ENCODE results near the gene DIPK1A. TPM values are rescaled to one million over a fixed set of nuclear protein-coding genes. Genes with fewer than 3 reads are reported as not detected.

Gene DIPK1A
- 4.9 and 5.1 TPM in 2 replicates for total RNA-seq

DNA sequence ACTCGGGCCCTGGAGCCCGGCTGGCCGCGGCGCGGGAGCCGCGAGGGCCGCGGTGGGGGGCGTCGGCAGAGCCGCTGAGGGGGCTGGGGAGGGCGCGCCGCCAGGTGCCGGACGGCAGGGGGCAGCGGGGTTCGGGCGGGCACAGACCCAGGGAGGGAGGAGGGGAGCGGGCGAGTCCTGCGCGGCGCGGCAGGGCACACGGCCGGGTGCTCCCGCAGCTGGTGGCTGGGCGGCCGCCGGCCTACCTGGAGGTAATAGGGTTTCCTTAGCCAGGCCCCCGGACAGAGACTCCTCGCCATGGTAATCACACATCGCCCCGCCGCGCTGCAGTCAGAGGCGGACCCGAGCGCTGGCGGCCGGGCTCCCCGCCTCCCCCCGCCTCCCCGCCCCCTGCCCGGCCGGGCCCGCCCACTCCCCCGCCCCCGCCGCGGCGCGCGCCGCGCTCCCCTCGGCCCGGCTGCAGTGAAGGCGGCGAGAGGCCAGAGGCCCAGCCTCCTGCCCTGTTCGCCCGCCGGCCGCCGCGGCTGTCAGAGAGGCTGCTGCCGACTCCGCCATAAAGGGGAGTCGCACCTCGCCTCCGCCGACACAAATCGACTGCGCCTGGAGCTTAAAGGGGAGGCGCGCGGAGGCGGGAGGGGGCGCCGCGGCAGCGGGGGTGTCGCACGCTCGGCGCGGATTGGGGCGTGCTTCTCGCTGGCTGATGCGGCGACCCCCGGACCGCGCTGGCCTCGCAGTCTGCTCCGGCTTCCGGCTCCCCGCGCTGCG lies at the start of gene DIPK1A:
TSS of gene DIPK1A (minus strand) at position 332 of the 765 bp plus-strand sequence. CDS start at position 299, 33 bp downstream.

DNA sequence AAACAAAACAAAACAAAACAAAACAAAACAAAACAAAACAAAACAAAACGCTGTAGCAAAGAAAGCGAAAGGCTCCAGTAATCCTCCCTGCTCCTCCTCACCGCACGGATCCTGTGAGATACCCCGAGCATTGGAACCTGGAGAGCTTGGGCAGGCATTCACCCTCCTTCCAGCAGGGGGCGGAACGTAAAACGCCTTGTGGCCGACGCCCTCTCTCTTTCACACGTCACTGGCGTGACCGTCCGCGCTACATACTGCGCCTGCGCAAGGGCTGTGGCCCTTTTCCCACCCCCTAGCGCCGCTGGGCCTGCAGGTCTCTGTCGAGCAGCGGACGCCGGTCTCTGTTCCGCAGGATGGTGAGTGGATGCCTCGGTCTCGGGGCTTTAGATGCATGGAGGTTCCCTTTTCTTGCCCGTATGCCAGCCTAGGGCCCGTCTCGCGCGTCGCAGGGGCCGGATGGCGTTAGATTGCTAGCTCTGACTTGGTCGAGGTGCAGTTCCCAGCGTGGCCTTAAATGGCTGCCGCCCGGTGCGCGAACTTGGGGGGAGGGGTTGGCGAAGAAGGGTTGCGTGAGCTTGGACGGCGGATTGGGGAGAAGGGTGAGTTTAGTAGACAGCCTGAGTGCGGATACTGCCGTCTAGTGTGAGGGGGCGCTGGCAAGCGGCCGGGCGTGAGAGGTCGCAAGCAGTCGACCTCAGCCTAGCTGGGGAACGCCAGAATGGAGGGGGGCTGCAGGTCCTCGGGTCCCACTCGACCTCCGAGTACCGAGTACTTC lies 129.3 kb downstream of the DIPK1A start, which contains the start of gene RPL5:
TSS of gene RPL5 (plus strand) at position 279 of the 775 bp plus-strand sequence. CDS start at position 354, 75 bp downstream.

Small RNAs within 50 kb of the gene (small RNA-seq; reads per million reads assigned to genes)
- not detected for gene RF00432
- gene RN7SL692P = not detected
- gene RNU6-210P = not detected
- not detected for gene RNU6-970P
- gene SNORA66 = 165 reads per million, percentile 99 among the genes with 10 or more reads in this experiment
- gene SNORD21 = not detected

Other genes with a start within 250 kb of the DIPK1A start
- gene EVI5, start 176.4 kb downstream of the DIPK1A start, total RNA-seq = 38.7 and 57.3 TPM in 2 replicates
- 844 and 972 TPM in 2 replicates for gene RPL5, start 129.4 kb downstream of the DIPK1A start, total RNA-seq
- 15.9 and 33.8 TPM in 2 replicates for gene MTF2, start 117.8 kb upstream of the DIPK1A start, total RNA-seq
- gene TMED5, start 219.0 kb upstream of the DIPK1A start, total RNA-seq = 51.4 and 67.0 TPM in 2 replicates
- 5.2 and 6.3 TPM in 2 replicates for gene CCDC18, start 219.3 kb upstream of the DIPK1A start, total RNA-seq